GM18951 (cell line): ENCODE results near the gene KREMEN1.
"Not testable (repeated sequence)": the region's sequence is repeated elsewhere in the genome, so short reads cannot be mapped to it uniquely, and the experiment has no call there.

ENCODE experiments used
- POLR2A ChIP-seq: IDR thresholded peaks from 4 replicates; pipeline ENCODE4 v1.6.1; 2011; ENCODE audit warnings: mild to moderate bottlenecking; ENCODE audit not compliant: insufficient read length, insufficient read depth; ENCODE audit errors: extremely low read depth
- in situ Hi-C: fragments of 300-500 bp; cut with MboI; formaldehyde crosslinking; loops from one replicate; pipeline ENCODE4 v1.12.0; 2022; ENCODE audit warnings: low sequenced_read_pairs, mixed read lengths, inconsistent platforms; ENCODE audit not compliant: unreplicated experiment

Gene KREMEN1

GRCh38 chr22:29074276-29074772, 1.5 kb downstream of the KREMEN1 start:
- in situ Hi-C loops = no loop called here
- no peak for TF ChIP-seq POLR2A

GRCh38 chr22:29078036-29078868, 5.4 kb downstream of the KREMEN1 start:
- in situ Hi-C loops = no loop called here
- no peak for TF ChIP-seq POLR2A

GRCh38 chr22:29078869-29079207, 6.0 kb downstream of the KREMEN1 start:
- TF ChIP-seq POLR2A = no peak
- in situ Hi-C loops = no loop called here

DNA sequence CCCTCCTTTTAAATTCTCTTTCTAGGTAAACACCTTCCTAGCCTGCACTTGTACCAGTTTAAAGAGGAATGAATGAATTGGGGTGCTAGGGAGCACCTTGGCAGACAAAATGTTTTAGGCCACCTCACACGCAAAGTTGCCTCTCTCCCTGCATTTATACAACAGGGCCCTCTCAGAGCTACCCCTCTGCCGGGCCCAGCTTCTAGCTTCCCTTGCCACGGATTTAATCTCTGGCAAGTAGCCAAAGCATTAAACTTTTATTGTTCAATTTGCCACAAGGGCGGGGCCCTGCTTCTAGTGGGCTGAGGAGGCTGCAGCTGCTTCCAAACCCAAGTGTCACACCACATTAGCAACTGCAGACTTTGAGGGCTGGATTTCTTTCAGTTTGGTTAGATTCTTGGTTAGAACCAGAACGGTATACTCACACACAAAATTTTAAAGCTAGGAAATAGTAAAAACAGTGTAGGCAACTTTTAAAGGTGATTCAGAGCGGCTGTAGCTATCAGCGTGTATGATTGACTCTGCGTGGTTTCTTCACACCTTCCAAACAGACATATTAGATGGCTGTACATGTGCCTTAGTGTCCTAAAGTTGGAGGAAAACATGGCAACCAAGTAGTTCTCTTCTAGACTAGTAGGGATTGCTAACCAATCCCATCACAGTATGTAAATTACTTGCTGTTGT, 6.5 kb downstream of the KREMEN1 start:
- in situ Hi-C loops = no loop called here
- TF ChIP-seq POLR2A = no peak

- in situ Hi-C loops = no loop called here
Observed at GRCh38 chr22:29080106-29080975, 7.5 kb downstream of the KREMEN1 start.

DNA sequence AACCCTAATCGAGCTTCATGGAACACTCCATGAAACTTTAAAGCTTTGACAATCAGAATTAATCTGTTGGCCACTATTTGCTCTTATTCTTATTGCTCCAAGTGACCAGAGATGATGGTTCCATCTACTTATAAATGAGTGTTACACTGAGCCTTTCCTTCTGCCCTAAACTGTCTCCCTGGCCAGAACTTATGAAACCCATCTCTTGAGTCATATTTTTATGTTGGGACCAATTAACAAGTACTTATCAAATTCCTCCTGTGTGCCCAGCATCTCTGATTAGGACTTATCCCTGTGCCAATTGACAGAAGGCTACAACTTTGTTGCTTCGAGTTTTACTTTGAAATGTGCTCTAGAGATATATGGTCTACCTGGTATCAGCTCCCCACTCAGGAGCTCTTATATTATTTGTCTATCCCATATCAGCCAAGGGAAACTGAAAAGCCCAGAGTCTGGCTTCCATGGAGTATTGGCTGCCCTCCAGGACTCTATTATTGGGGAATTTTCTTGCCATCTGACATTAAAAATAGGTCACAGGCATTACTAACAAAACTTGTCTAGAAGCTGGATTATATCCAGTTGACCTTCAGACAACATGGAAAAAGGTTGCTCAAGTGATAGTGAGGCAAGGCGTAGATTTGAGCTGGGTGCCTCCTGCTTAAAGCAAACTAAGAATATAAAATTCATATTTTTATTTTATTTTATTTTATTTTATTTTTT, 8.8 kb downstream of the KREMEN1 start:
- in situ Hi-C loops = no loop called here

More at GRCh38 chr22:29080106-29080975, 7.5 kb downstream of the KREMEN1 start:
- TF ChIP-seq POLR2A = no peak

GRCh38 chr22:29082826-29083545, 10.2 kb downstream of the KREMEN1 start:
- no peak for TF ChIP-seq POLR2A
- in situ Hi-C loops = no loop called here

More for the DNA sequence above, 8.8 kb downstream of the KREMEN1 start:
- TF ChIP-seq POLR2A = no peak

GRCh38 chr22:29083576-29083932, 10.7 kb downstream of the KREMEN1 start:
- in situ Hi-C loops = not testable (repeated sequence)

- in situ Hi-C loops = no loop called here
- TF ChIP-seq POLR2A = no peak
Observed at GRCh38 chr22:29083933-29084591, 11.2 kb downstream of the KREMEN1 start.

- TF ChIP-seq POLR2A = no peak
- in situ Hi-C loops = no loop called here
Observed at GRCh38 chr22:29087012-29087411, 14.2 kb downstream of the KREMEN1 start.

GRCh38 chr22:29088809-29089208, 16.0 kb downstream of the KREMEN1 start:
- TF ChIP-seq POLR2A = no peak
- in situ Hi-C loops = no loop called here

GRCh38 chr22:29089507-29089906, 16.7 kb downstream of the KREMEN1 start:
- in situ Hi-C loops = no loop called here
- no peak for TF ChIP-seq POLR2A
